Stimulated activated CD4-positive, alpha-beta T cell treated with anti-CD3 and anti-CD28 coated beads, Interleukin-1b, Interleukin-23, amount 100 ng/mL, for 48 hours (primary cell): Measurements from ENCODE around the gene ZACN.

ENCODE experiments used
- DNase-seq: peaks from one replicate; pipeline ENCODE4 v3.0.0-alpha.2; 2020

Gene ZACN

GRCh38 chr17:76083536-76084182, 4.7 kb downstream of the ZACN start:
- DNase-seq = no peak

GRCh38 chr17:76085066-76085730, 6.2 kb downstream of the ZACN start:
- no peak for DNase-seq

- no peak for DNase-seq
Observed at GRCh38 chr17:76085731-76086366, 6.9 kb downstream of the ZACN start.

GRCh38 chr17:76086384-76086783, 7.4 kb downstream of the ZACN start:
- no peak for DNase-seq

GRCh38 chr17:76087531-76087930, 8.5 kb downstream of the ZACN start:
- DNase-seq = no peak

GRCh38 chr17:76088041-76088867, 9.3 kb downstream of the ZACN start:
- no peak for DNase-seq

- no peak for DNase-seq
Observed at GRCh38 chr17:76088868-76089576, 10.0 kb downstream of the ZACN start.

- no peak for DNase-seq
Observed at GRCh38 chr17:76089680-76090516, 10.9 kb downstream of the ZACN start.

GRCh38 chr17:76090517-76091129, 11.6 kb downstream of the ZACN start:
- DNase-seq = no peak

- DNase-seq = no peak
Observed at GRCh38 chr17:76091526-76092286, 12.7 kb downstream of the ZACN start.

GRCh38 chr17:76092526-76093413, 13.8 kb downstream of the ZACN start:
- no peak for DNase-seq

- no peak for DNase-seq
Observed at GRCh38 chr17:76094046-76094445, 15.1 kb downstream of the ZACN start.

- DNase-seq = no peak
Observed at GRCh38 chr17:76095943-76096342, 17.0 kb downstream of the ZACN start.

- DNase-seq = no peak
Observed at GRCh38 chr17:76097716-76098295, 18.8 kb downstream of the ZACN start.

GRCh38 chr17:76102944-76103273, 23.9 kb downstream of the ZACN start:
- no peak for DNase-seq

- peak; percentile 92 for DNase-seq
Observed at GRCh38 chr17:76103274-76104139, 24.5 kb downstream of the ZACN start, which contains the start of gene EXOC7. Gene EXOC7 (minus strand): TSS chr17:76103787. CDS start chr17:76103692, 95 bp downstream.

- no peak for DNase-seq
Observed at GRCh38 chr17:76104140-76104895, 25.3 kb downstream of the ZACN start.
